WERI-Rb-1 (cell line): Measurements from ENCODE around the gene KRABD2.
A peak's percentile ranks its signal among the peaks of the same experiment; 100 is the strongest.
"Not testable (repeated sequence)": the region's sequence is repeated elsewhere in the genome, so short reads cannot be mapped to it uniquely, and the experiment has no call there.

Source experiments
- DNase-seq: peaks from one replicate; pipeline ENCODE4 v3.0.0-alpha.2; 2020
- H3K27ac ChIP-seq: fragments of 250-450 bp; sonication (Bioruptor Pico); 2 replicates; pipeline ENCODE4 v1.5.1; 2020; ENCODE audit warnings: mild to moderate bottlenecking, moderate library complexity
- H3K27me3 ChIP-seq: fragments of 250-450 bp; sonication (Bioruptor Pico); 2 replicates; pipeline ENCODE4 v1.5.1; 2021; ENCODE audit warnings: mild to moderate bottlenecking, low read depth, moderate library complexity; ENCODE audit not compliant: insufficient read depth, severe bottlenecking
- H3K36me3 ChIP-seq: fragments of 250-450 bp; sonication (Bioruptor Pico); 2 replicates; pipeline ENCODE4 v1.5.1; 2020; ENCODE audit warnings: mild to moderate bottlenecking, moderate library complexity
- H3K4me3 ChIP-seq: 2 replicates; pipeline ENCODE4 v1.5.1; 2011; ENCODE audit warnings: low read depth, mild to moderate bottlenecking, control low read depth, low read length
- H3K9me3 ChIP-seq: fragments of 250-450 bp; sonication (Bioruptor Pico); 2 replicates; pipeline ENCODE4 v1.5.1; 2021; ENCODE audit warnings: mild to moderate bottlenecking, moderate library complexity; ENCODE audit not compliant: severe bottlenecking
- TF ChIP-seq, protein P1 (sequence below): IDR thresholded peaks from 2 replicates; pipeline ENCODE4 v1.5.1; 2011; ENCODE audit warnings: low read depth, mild to moderate bottlenecking, control low read depth, inconsistent platforms, low read length

KRABD2 gene

GRCh38 chr17:8375738-8376259 is 705 bp downstream of the KRABD2 start:
- Histone ChIP-seq H3K36me3 (peaks cover 41% of the 10 kb centered on the region), H3K27me3 (no peaks in the 10 kb centered on the region), H3K9me3 (no peaks in the 10 kb centered on the region), H3K4me3 (peak overlapping the region; percentile 84), H3K27ac (peak overlapping the region; percentile 90)
- no peak for DNase-seq
- TF ChIP-seq, protein P1, sequence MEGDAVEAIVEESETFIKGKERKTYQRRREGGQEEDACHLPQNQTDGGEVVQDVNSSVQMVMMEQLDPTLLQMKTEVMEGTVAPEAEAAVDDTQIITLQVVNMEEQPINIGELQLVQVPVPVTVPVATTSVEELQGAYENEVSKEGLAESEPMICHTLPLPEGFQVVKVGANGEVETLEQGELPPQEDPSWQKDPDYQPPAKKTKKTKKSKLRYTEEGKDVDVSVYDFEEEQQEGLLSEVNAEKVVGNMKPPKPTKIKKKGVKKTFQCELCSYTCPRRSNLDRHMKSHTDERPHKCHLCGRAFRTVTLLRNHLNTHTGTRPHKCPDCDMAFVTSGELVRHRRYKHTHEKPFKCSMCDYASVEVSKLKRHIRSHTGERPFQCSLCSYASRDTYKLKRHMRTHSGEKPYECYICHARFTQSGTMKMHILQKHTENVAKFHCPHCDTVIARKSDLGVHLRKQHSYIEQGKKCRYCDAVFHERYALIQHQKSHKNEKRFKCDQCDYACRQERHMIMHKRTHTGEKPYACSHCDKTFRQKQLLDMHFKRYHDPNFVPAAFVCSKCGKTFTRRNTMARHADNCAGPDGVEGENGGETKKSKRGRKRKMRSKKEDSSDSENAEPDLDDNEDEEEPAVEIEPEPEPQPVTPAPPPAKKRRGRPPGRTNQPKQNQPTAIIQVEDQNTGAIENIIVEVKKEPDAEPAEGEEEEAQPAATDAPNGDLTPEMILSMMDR: no peak

- H3K27ac ChIP-seq, H3K9me3 ChIP-seq, H3K27me3 ChIP-seq, DNase-seq, H3K4me3 ChIP-seq: not testable (repeated sequence)
- peaks cover 38% of the 10 kb centered on the region for H3K36me3 ChIP-seq
Observed at GRCh38 chr17:8373856-8374255, 2.6 kb downstream of the KRABD2 start.

- TF ChIP-seq, protein P1: no peak
- H3K27ac ChIP-seq: no peak overlapping the region
- H3K9me3 ChIP-seq: no peaks in the 10 kb centered on the region
- H3K27me3 ChIP-seq: no peaks in the 10 kb centered on the region
- H3K36me3 ChIP-seq: peaks cover 33% of the 10 kb centered on the region
- H3K4me3 ChIP-seq: no peak overlapping the region
- DNase-seq: no peak
Observed at GRCh38 chr17:8372422-8372821, 4.1 kb downstream of the KRABD2 start.

DNA sequence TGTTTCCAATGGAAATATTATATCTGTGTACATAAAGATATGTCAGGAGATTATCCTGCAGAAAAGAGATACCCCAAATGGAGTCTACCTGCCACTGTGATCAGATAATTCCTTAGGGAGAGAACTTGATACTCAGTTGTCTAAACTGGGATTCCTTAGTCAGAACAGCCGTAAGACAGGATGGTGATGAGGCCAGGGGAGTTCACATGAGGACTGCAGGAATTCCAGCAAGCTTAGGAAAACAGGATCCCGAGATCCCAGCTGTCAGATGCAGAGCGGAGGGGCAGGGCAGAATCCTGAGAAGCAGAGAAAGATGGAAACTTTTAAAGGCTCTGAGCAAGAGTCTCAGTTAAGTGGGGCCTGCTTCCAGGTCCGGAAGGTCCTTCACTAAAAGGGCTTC is 4.7 kb downstream of the KRABD2 start:
- no peak overlapping the region for H3K27ac ChIP-seq
- DNase-seq: peak; percentile 63
- H3K9me3 ChIP-seq: no peaks in the 10 kb centered on the region
- TF ChIP-seq, protein P1: no peak
- H3K27me3 ChIP-seq: no peaks in the 10 kb centered on the region
- peaks cover 27% of the 10 kb centered on the region for H3K36me3 ChIP-seq
- no peak overlapping the region for H3K4me3 ChIP-seq

- Histone ChIP-seq H3K27me3 (no peaks in the 10 kb centered on the region), H3K9me3 (no peaks in the 10 kb centered on the region), H3K4me3 (no peak overlapping the region), H3K36me3 (peaks cover 26% of the 10 kb centered on the region), H3K27ac (no peak overlapping the region)
- TF ChIP-seq, protein P1: no peak
- no peak for DNase-seq
Observed at GRCh38 chr17:8369944-8370343, 6.6 kb downstream of the KRABD2 start.

GRCh38 chr17:8368193-8368592 is 8.3 kb downstream of the KRABD2 start:
- H3K27ac ChIP-seq: no peak overlapping the region
- H3K36me3 ChIP-seq: peaks cover 26% of the 10 kb centered on the region
- TF ChIP-seq, protein P1: no peak
- no peak overlapping the region for H3K4me3 ChIP-seq
- DNase-seq: no peak
- H3K9me3 ChIP-seq: no peaks in the 10 kb centered on the region
- no peaks in the 10 kb centered on the region for H3K27me3 ChIP-seq
